GM10847 (cell line): ENCODE measurements around the gene DIDO1.

Source experiments
- POLR2A ChIP-seq: IDR thresholded peaks from 2 replicates; pipeline ENCODE4 v1.6.1; 2011; ENCODE audit not compliant: insufficient read length; ENCODE audit errors: extremely low read depth

The DIDO1 gene

GRCh38 chr20:62925420-62926228 lies 681 bp downstream of the DIDO1 start:
- TF ChIP-seq POLR2A, result no peak

GRCh38 chr20:62925076-62925419 lies 1.3 kb downstream of the DIDO1 start:
- TF ChIP-seq POLR2A, result no peak

- no peak for TF ChIP-seq POLR2A
Observed at GRCh38 chr20:62924442-62925075, 1.7 kb downstream of the DIDO1 start.

- no peak for TF ChIP-seq POLR2A
Observed at GRCh38 chr20:62923669-62924441, 2.5 kb downstream of the DIDO1 start.

GRCh38 chr20:62922451-62922921 lies 3.8 kb downstream of the DIDO1 start:
- TF ChIP-seq POLR2A, result no peak

- TF ChIP-seq POLR2A, result no peak
Observed at GRCh38 chr20:62921119-62921687, 5.1 kb downstream of the DIDO1 start.

GRCh38 chr20:62920039-62920645 lies 6.2 kb downstream of the DIDO1 start:
- no peak for TF ChIP-seq POLR2A

GRCh38 chr20:62918831-62919230 lies 7.5 kb downstream of the DIDO1 start:
- TF ChIP-seq POLR2A, result no peak

- TF ChIP-seq POLR2A, result no peak
Observed at GRCh38 chr20:62918147-62918546, 8.2 kb downstream of the DIDO1 start.

GRCh38 chr20:62917720-62918119 lies 8.6 kb downstream of the DIDO1 start:
- no peak for TF ChIP-seq POLR2A

GRCh38 chr20:62916703-62917476 lies 9.4 kb downstream of the DIDO1 start:
- TF ChIP-seq POLR2A, result no peak

- TF ChIP-seq POLR2A, result no peak
Observed at GRCh38 chr20:62914970-62915457, 11.3 kb downstream of the DIDO1 start.

- TF ChIP-seq POLR2A, result no peak
Observed at GRCh38 chr20:62914436-62914835, 11.9 kb downstream of the DIDO1 start.

GRCh38 chr20:62913043-62913630 lies 13.2 kb downstream of the DIDO1 start:
- TF ChIP-seq POLR2A, result no peak

GRCh38 chr20:62911701-62912280 lies 14.5 kb downstream of the DIDO1 start:
- no peak for TF ChIP-seq POLR2A
